Thyroid gland (tissue), 4 donors: ENCODE results near the gene PLS3. TPM values are rescaled to one million over a fixed set of nuclear protein-coding genes. Genes with fewer than 3 reads are reported as not detected.
"Not testable (repeated sequence)": the region's sequence is repeated elsewhere in the genome, so short reads cannot be mapped to it uniquely, and the experiment has no call there.

Experiments
- DNase-seq, 2 donors: peaks; one replicate each; pipeline ENCODE4 v3.0.0-alpha.2; 2019
- H3K27ac ChIP-seq, 3 donors: fragments of 200-600 bp; sonication (generic); 1 replicate in 2 of 3; 2 replicates in 1 of 3; pipeline ENCODE4 v1.5.1; 2016 to 2019; ENCODE audit warnings: mild to moderate bottlenecking in 1 of 3, moderate library complexity in 1 of 3
- H3K27me3 ChIP-seq: fragments of 200-600 bp; sonication (generic); one replicate; pipeline ENCODE4 v1.5.1; 2019
- H3K36me3 ChIP-seq, 2 donors: fragments of 200-600 bp; sonication (generic); one replicate each; pipeline ENCODE4 v1.5.1; 2016 to 2019
- H3K4me1 ChIP-seq, 2 donors: fragments of 200-600 bp; sonication (generic); one replicate each; pipeline ENCODE4 v1.5.1; 2017 to 2019
- H3K4me3 ChIP-seq, 3 donors: fragments of 200-600 bp; sonication (generic); replicated peaks in 1 of 3; 1 replicate in 2 of 3; 2 replicates in 1 of 3; pipeline ENCODE4 v1.5.1; 2016; ENCODE audit warnings: mild to moderate bottlenecking in 1 of 3
- H3K9me3 ChIP-seq: fragments of 200-600 bp; sonication (generic); one replicate; pipeline ENCODE4 v1.5.1; 2017
- CTCF ChIP-seq, 6 experiments: fragments of 200-600 bp in 3 of 6; fragments of 450-650 bp in 3 of 6; sonication (generic) in 3 of 6; IDR thresholded peaks; one replicate each; pipeline ENCODE4 v1.5.1; 2016 to 2019; ENCODE audit warnings: antibody characterized with exemption in 6 of 6, mild to moderate bottlenecking in 2 of 6, inconsistent platforms in 1 of 6, moderate library complexity in 1 of 6
- POLR2A ChIP-seq, 2 donors: fragments of 450-650 bp; IDR thresholded peaks; one replicate each; pipeline ENCODE4 v1.6.1; 2017; ENCODE audit warnings: antibody characterized with exemption in 2 of 2, mild to moderate bottlenecking in 2 of 2, moderate library complexity in 1 of 2
- WGBS, 2 donors: methylation state at CpG; one replicate each; pipeline ENCODE4 v1.1.5; 2017; 5-methylcytosine and 5-hydroxymethylcytosine counted together
- intact Hi-C: fragments of 100-400 bp; cut with DNase I; formaldehyde crosslinking; loops from one replicate; pipeline ENCODE4 v1.15.1; 2023
- total RNA-seq, 4 donors: library from RNA; depleted of rRNA; stranded (reverse); fragments of >200 nt; gene quantifications; one replicate each; pipeline ENCODE4 v1.2.3, GENCODE V29; 2016

PLS3 gene
- total RNA-seq, 4 donors from 2014 or later: 238 to 366 (median 300) TPM

- peaks cover 0 to 3% of the 10 kb centered on the region in 2 donors for H3K4me1 ChIP-seq
- peak overlapping the region in 1 of 3 donors; percentile 1 for H3K27ac ChIP-seq
- intact Hi-C loops: no loop called here
- H3K4me3 ChIP-seq: no peak overlapping the region
- DNase-seq: no peak
- TF ChIP-seq POLR2A (IDR thresholded peaks at IDR 0.05): no peak
- no peak for TF ChIP-seq CTCF (IDR thresholded peaks at IDR 0.05)
- no peaks in the 10 kb centered on the region for H3K36me3 ChIP-seq
- H3K9me3 ChIP-seq: no peaks in the 10 kb centered on the region
- WGBS, 2 donors: 78 to 81% methylated on average over 4 of the region's 4 CpGs
- H3K27me3 ChIP-seq: no peaks in the 10 kb centered on the region
Measured at GRCh38 chrX:115622534-115622933, 61.6 kb downstream of the PLS3 start.

GRCh38 chrX:115624916-115625315 lies 63.9 kb downstream of the PLS3 start:
- TF ChIP-seq CTCF (IDR thresholded peaks at IDR 0.05) (no peak), POLR2A (IDR thresholded peaks at IDR 0.05) (no peak)
- Histone ChIP-seq H3K4me1 (no peaks in the 10 kb centered on the region), H3K4me3 (no peak overlapping the region), H3K36me3 (no peaks in the 10 kb centered on the region), H3K9me3 (no peaks in the 10 kb centered on the region), H3K27ac (peak overlapping the region; percentile 38 to 68 (median 47)), H3K27me3 (no peaks in the 10 kb centered on the region)
- 93 to 100% methylated on average over 1 of the region's 1 CpG for WGBS, 2 donors
- intact Hi-C loops: no loop called here
- no peak for DNase-seq

GRCh38 chrX:115625572-115626301 lies 64.8 kb downstream of the PLS3 start:
- Histone ChIP-seq H3K36me3 (no peaks in the 10 kb centered on the region), H3K4me1 (no peaks in the 10 kb centered on the region), H3K27ac (peak overlapping the region; percentile 38 to 68 (median 47)), H3K4me3 (no peak overlapping the region), H3K9me3 (no peaks in the 10 kb centered on the region), H3K27me3 (no peaks in the 10 kb centered on the region)
- DNase-seq: no peak
- intact Hi-C loops: no loop called here
- 43 to 47% methylated on average over 6 of the region's 6 CpGs for WGBS, 2 donors
- TF ChIP-seq POLR2A (IDR thresholded peaks at IDR 0.05): no peak
- no peak for TF ChIP-seq CTCF (IDR thresholded peaks at IDR 0.05)

- intact Hi-C loops: no loop called here
- Histone ChIP-seq H3K4me1 (no peaks in the 10 kb centered on the region), H3K4me3 (no peak overlapping the region), H3K27me3 (no peaks in the 10 kb centered on the region), H3K27ac (no peak overlapping the region), H3K36me3 (no peaks in the 10 kb centered on the region), H3K9me3 (no peaks in the 10 kb centered on the region)
- DNase-seq: no peak
- 62 to 64% methylated on average over 2 of the region's 2 CpGs for WGBS, 2 donors
- TF ChIP-seq POLR2A (IDR thresholded peaks at IDR 0.05) (no peak), CTCF (IDR thresholded peaks at IDR 0.05) (no peak)
Measured at GRCh38 chrX:115630204-115630603, 69.2 kb downstream of the PLS3 start.

- no peak overlapping the region for H3K27ac ChIP-seq
- no peaks in the 10 kb centered on the region for H3K4me1 ChIP-seq
- WGBS, 2 donors: 94 to 95% methylated on average over 3 of the region's 3 CpGs
- no peak overlapping the region for H3K4me3 ChIP-seq
- H3K36me3 ChIP-seq: peaks cover 0 to 4% of the 10 kb centered on the region in 2 donors
- H3K27me3 ChIP-seq: no peaks in the 10 kb centered on the region
- intact Hi-C loops: no loop called here
- DNase-seq: no peak
- no peak for TF ChIP-seq CTCF (IDR thresholded peaks at IDR 0.05)
- H3K9me3 ChIP-seq: no peaks in the 10 kb centered on the region
Measured at GRCh38 chrX:115632455-115632854, 71.5 kb downstream of the PLS3 start.

- intact Hi-C loops, H3K27ac ChIP-seq, H3K36me3 ChIP-seq, H3K4me1 ChIP-seq, H3K27me3 ChIP-seq, H3K9me3 ChIP-seq, H3K4me3 ChIP-seq, DNase-seq: not testable (repeated sequence)
- WGBS, 2 donors: 97 to 99% methylated on average over 5 of the region's 5 CpGs
Measured at GRCh38 chrX:115633397-115633796, 72.4 kb downstream of the PLS3 start.
